ENCODE data around the gene NFIA.

Gene NFIA

DNA sequence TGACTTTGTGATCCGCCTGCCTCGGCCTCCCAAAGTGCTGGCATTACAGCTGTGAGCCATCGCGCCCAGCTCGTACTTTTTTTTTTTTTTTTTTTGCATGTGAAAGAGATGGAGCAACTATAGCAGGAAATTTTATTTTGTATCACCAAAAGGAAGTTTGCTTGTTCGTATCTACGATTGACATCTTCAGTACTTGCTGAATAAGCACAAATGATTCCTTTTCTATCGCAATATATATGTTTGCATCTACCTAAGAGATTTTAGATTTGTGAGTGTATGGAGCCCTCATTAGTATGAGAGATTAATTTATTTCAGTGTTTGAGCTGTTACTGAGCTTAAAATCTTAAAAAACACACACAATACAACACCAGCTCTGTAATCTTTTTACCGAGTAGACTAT is 143.1 kb downstream of the NFIA start:
- DNase-seq, result no peak

DNA sequence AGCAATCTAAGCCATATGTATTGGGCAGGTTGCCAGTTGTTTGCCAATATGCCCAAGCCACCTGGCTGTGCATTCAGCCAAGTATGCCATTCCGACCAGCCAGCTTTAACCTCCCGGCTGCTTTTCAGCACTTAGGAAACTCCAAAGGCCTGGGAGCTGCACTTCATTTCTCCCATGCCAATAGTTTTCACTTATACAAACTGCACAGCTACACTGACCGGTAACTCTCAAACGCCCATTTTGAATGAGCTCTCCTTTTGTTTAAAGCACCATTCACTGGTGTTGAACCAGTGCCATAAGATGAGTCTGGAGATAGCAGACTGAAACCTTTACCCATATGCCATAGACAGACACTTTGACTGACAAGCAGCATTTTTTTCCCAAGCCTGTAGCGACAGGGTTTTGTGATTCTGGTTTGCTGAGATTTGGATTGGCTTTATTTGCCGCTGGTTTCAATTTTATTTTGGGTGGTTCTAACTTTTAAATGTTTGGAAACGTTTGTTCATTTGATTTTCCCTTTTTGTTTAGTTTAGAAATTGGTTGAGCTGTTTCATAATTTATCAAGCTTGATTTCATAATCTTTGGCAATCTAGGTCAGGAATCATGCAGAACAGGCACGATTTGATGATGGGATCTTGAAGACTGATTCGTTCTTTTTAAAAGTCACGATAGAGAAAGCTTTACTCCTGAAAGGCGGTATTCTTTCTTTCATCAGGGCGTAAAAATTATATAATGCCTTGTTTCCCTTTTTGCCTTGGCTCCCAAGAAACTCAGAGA is 144.6 kb downstream of the NFIA start:
- no peak for DNase-seq

DNA sequence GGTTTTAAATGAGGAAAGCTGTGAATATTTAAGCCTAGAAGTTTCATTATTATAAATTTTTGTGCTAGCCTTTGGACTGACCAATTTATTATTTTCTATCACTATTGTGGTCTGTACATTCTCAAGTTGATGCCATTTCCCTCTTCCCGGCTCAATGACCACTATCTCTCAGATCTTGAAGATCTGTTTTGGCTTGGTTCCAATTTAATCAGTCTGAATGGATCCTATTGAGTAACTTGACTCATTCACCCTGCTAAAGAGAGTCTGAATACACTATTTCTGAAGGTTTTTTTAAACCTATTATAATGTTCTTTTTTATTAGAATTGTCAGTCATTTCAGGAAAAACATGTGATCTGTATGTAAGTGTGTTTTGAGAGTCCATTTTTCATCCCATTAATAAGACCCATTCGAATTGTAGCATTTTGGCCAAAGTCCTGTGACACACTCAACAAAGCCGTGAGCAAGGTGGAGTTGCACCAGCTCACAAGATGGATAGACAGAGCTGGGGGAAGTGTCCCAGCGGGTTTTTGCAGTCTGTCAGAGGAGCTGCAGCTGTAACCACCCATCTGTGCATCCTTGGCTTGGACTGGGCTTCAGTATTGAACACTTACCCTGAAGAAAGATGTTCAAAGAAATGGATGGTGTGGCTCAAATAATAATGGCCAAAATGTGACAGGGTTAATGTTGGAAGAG is 145.6 kb downstream of the NFIA start:
- DNase-seq, result no peak

GRCh38 chr1:61230523-61230922 is 148.2 kb downstream of the NFIA start:
- no peak for DNase-seq

- no peak for DNase-seq
Observed at GRCh38 chr1:61231795-61232194, 149.4 kb downstream of the NFIA start.

GRCh38 chr1:61233121-61233660 is 150.8 kb downstream of the NFIA start:
- DNase-seq, result no peak

- no peak for DNase-seq
Observed at GRCh38 chr1:61234587-61234919, 152.2 kb downstream of the NFIA start.

- no peak for DNase-seq
Observed at GRCh38 chr1:61237147-61237546, 154.8 kb downstream of the NFIA start.

DNA sequence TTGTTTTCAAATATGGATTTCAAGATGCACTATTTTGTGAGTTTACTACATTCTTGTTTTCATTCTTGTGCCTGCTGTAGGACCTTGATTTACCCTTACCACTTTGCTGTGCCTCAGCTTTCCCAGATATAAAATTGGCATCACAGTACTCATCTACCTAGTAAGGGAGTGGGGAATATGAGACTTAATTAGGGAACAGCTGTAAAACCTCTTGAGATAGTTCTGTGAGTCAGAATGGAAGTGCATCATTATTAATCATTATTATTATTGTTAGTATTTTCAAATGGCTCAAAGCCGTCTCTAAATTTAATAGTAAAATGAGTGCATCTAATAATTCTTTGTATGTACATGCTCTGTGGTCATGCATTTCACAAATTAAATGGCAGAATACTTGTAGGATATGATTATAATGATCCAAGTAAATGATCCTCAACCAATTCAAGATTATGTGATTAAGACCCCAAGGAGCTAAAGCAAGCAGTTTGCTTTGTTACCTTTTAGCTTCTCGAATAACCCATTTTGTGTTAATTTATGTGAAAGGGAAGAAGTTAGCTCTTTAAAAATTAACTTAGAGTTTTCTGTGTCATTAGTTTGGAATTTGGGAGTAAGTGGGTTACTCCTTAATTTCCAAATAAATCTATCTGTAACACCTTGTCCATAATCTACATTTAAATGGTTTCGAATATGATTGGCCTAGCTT is 155.4 kb downstream of the NFIA start:
- no peak for DNase-seq

DNA sequence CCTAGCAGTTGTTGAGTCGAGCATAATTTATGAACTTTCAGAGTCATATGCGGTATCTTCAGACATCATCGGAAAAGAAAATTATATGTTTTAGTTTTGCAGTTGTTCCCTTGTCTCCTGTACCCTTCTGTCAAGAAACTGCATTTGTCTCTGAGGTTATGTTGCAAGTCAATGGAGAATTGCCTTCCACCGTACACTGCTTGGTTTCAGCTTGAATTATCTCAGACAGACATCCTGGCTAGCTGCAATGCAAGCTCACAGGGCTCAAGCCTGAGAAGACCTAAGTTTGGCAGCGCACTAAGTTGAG is 156.0 kb downstream of the NFIA start:
- DNase-seq, result no peak

- no peak for DNase-seq
Observed at GRCh38 chr1:61240878-61241277, 158.5 kb downstream of the NFIA start.

GRCh38 chr1:61241411-61241838 is 159.1 kb downstream of the NFIA start:
- no peak for DNase-seq

DNA sequence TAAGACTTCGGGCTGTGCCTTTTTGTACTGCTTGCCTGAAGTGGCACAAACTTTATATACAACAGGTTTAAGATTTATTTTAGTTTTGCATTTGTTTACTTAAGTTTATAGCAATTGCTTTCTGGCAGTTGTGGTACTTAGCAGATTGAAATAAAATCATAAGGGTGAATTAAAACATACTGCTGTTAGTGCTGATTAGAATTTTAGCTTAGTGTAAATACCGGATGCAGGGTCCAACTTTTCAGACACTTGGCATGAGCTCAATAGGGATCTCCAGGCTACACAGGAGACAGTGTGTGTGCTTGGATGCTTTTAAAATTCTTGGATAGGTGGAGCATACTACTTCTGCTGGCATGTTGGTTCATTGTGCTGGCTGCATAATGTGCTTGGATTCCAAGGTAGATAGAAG is 159.6 kb downstream of the NFIA start:
- no peak for DNase-seq

- no peak for DNase-seq
Observed at GRCh38 chr1:61244114-61244513, 161.8 kb downstream of the NFIA start.

DNA sequence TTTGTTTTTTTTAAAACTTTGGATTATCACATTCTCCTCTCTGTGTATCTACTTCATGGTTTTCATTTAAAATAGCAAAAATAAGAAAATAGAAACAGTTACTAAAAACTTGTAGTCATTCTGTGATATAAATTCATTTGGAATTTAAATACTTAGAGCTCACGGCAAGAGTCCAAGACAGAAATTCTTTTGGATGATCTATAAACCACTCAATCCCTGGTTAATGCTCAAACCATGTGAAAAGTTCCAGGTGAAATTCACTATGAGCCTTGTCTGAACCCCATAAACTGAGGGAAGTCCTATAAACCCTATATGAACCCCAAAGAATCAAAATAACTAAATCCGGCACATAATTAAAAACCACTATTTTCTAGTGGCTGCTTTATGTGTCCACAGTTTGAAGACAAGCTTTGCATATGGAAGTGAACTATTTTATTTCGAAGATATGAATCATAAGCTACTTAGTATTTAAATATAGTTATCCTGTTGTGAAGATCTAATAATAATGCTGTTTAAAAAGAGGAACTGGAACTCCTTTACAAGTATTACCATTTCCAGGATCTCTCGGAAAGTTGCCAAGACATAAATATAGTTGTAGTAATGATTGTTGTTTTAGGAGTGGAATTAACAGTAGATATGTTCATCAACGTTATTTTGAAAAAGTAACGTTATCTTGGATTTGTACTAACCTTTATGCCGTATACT is 163.5 kb downstream of the NFIA start:
- no peak for DNase-seq

- DNase-seq, result no peak
Observed at GRCh38 chr1:61247051-61247825, 164.9 kb downstream of the NFIA start.

DNA sequence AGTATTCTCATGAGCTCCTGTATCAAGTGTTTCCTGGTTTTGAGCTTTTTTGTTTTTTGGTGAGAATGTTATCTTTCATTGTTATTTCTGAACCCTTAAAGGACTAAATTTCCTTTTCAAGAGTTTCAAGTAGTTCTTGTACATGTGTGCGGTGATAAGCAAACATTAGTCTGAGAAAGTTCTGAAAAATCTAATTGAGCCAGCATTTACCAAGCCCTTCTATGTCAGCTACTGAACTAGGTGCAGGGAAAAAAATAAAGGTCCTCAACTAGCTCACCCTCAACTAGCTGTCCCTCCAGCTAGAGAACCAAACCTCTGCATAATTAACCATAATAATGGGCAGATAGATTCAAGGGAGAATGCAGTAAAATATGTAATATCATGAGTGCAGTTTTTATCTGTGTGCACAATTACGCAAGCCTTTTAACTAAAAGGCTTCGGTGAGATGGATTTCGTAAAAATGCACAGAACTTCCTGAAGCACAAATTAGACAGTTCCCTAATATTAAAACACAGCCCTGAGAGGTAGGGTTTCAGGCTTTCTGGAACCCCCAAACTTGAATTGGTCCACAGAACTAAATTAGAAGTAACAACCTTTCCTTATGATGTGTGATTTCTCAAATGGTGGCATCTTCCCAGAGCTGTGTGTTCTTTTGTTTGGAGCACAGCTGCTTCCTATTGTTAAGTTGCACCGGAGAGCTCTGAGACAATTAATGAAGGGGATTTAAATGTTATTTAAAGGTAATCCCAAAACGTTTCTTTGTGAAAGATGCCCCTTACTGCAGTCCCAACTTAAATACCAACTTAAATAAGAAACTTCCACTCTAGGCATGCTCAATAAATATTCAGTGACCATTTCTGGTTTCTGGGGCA is 165.8 kb downstream of the NFIA start:
- DNase-seq, result no peak

DNA sequence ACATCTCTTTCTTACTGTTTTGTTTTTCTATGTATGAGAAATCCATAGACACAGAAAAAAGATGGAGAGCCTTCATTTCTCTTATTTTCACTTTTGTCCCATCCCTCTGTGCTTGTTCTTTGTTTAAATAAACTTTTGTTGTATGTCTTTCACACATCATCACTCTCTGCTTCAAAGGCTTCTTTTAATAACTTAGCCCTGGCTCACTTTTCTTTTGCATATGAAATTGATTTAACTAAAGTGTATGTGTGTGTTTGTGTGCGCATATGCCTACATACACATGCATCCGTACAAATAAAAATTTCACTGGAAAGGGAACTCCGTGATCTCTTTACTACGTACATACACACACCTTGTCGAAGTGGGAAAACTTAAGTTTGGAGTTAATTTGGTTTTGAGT is 168.6 kb downstream of the NFIA start:
- DNase-seq, result no peak

DNA sequence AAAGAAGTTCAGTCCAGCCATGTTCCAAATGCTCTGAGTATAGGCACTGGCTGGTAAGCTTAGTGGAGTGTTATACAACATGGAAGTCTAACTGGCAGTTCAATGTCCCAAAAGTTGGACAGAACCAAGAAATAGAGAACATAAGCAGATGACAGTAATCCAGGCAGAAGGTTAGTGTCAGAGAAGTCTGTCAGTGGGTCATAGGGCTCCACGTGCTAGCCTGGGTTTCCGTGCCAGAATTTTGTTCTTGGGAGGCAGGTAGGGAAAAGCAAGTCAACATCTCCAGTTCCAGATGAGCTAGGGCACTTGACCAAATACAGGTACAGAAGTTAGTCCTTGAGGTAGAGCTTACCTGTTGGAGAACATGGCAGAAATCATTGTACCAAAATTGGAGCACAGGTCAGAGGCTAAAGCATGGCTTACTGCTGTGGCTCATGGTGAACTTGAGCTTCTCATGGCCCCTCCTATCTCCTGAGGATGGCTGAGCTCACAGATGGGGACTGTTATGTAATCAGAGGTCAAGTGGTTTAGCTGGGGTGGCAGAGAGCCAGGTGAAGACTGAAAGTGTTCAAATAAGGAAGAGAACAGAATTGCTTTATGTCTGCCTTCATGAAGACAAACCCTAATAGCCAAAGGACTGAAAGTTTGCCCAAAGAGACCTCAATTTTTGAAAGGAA is 170.8 kb downstream of the NFIA start:
- no peak for DNase-seq

GRCh38 chr1:61253912-61254633 is 171.7 kb downstream of the NFIA start:
- no peak for DNase-seq

All from stimulated activated CD4-positive, alpha-beta T cell treated with anti-CD3 and anti-CD28 coated beads, Interleukin-2, amount 100 ng/mL, for 24 hours (primary cell).